ENCODE data around the gene PLXNA4. TPM values are rescaled to one million over a fixed set of nuclear protein-coding genes. Genes with fewer than 3 reads are reported as not detected.

Gene PLXNA4
- total and polyA plus RNA-seq, 2 experiments from 2014 or later: 1.9 to 4.8 TPM

GRCh38 chr7:132383962-132384361 lies 192.3 kb downstream of the PLXNA4 start:
- 80% methylated on average over 2 of the region's 2 CpGs for WGBS (ENCODE audit: low lambda C conversion rate, missing lambda C conversion rate)
- H2AFZ ChIP-seq: no peak overlapping the region
- no peak for TF ChIP-seq EZH2phosphoT487 (IDR thresholded peaks at IDR 0.05; ENCODE audit: low read depth, severe bottlenecking, unreplicated experiment)
- no peak for TF ChIP-seq CTCF (IDR thresholded peaks at IDR 0.05; ENCODE audit: poor library complexity)
- TF ChIP-seq EZH2 (IDR thresholded peaks at IDR 0.05; ENCODE audit: borderline replicate concordance): no peak
- no peaks in the 10 kb centered on the region for H3K27me3 ChIP-seq
- no peaks in the 10 kb centered on the region for H3K36me3 ChIP-seq (replicated peaks; ENCODE audit: insufficient read depth, low read depth)
- no peak overlapping the region for H3K27ac ChIP-seq
- peaks cover 28% of the 10 kb centered on the region for H3K4me1 ChIP-seq (ENCODE audit: insufficient read depth)
- no peaks in the 10 kb centered on the region for H3K9me3 ChIP-seq (ENCODE audit: low read depth)
- no peaks in the 10 kb centered on the region for H4K20me1 ChIP-seq (ENCODE audit: insufficient read depth, poor library complexity, severe bottlenecking)
- DNase-seq (ENCODE audit: low spot score): no peak
- no peaks in the 10 kb centered on the region for H3K79me2 ChIP-seq
- no peaks in the 10 kb centered on the region for H3K9me2 ChIP-seq (replicated peaks; ENCODE audit: insufficient read depth)
- no peak overlapping the region for H3K4me2 ChIP-seq
- H3K4me3 ChIP-seq: no peak overlapping the region

GRCh38 chr7:132381742-132382472 lies 194.4 kb downstream of the PLXNA4 start:
- Histone ChIP-seq H3K9me2 (replicated peaks; ENCODE audit: insufficient read depth) (no peaks in the 10 kb centered on the region), H3K4me3 (no peak overlapping the region), H3K36me3 (replicated peaks; ENCODE audit: insufficient read depth, low read depth) (no peaks in the 10 kb centered on the region), H3K27ac (peak overlapping the region; percentile 71), H3K4me2 (peak overlapping the region; percentile 60), H3K9me3 (ENCODE audit: low read depth) (no peaks in the 10 kb centered on the region), H4K20me1 (ENCODE audit: insufficient read depth, poor library complexity, severe bottlenecking) (no peaks in the 10 kb centered on the region), H3K79me2 (no peaks in the 10 kb centered on the region), H2AFZ (peak overlapping the region; percentile 61), H3K27me3 (no peaks in the 10 kb centered on the region), H3K4me1 (ENCODE audit: insufficient read depth) (peaks cover 36% of the 10 kb centered on the region)
- DNase-seq (ENCODE audit: low spot score): peak; percentile 33
- TF ChIP-seq EZH2phosphoT487 (IDR thresholded peaks at IDR 0.05; ENCODE audit: low read depth, severe bottlenecking, unreplicated experiment) (no peak), CTCF (IDR thresholded peaks at IDR 0.05; ENCODE audit: poor library complexity) (no peak)
- WGBS (ENCODE audit: low lambda C conversion rate, missing lambda C conversion rate): 40% methylated on average over 9 of the region's 9 CpGs

DNA sequence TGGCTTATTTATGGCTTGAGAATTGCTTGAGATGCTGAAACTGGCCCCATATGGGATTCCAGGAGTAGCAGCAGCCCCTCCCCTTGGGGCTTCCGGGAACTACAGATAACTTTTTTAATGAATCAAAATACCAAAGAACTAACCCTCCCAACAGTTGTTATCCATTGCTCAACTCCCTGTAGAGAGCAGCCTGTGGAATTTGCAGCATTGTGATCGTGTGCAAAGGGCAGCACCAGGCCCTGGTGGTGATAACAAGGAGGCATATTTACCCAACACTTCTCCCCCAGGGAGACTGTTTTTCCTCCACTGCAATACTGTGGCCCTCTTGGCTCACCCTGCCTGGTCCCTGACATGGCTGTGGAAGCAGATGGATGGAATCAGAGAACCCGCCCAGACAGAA lies 196.2 kb downstream of the PLXNA4 start:
- Histone ChIP-seq H3K4me2 (peak overlapping the region; percentile 14), H2AFZ (no peak overlapping the region), H3K9me3 (ENCODE audit: low read depth) (no peaks in the 10 kb centered on the region), H3K79me2 (no peaks in the 10 kb centered on the region), H4K20me1 (ENCODE audit: insufficient read depth, poor library complexity, severe bottlenecking) (no peaks in the 10 kb centered on the region), H3K36me3 (replicated peaks; ENCODE audit: insufficient read depth, low read depth) (no peaks in the 10 kb centered on the region), H3K27me3 (no peaks in the 10 kb centered on the region), H3K27ac (peak overlapping the region; percentile 36), H3K4me1 (ENCODE audit: insufficient read depth) (peaks cover 55% of the 10 kb centered on the region), H3K4me3 (no peak overlapping the region), H3K9me2 (replicated peaks; ENCODE audit: insufficient read depth) (no peaks in the 10 kb centered on the region)
- DNase-seq (ENCODE audit: low spot score): peak; percentile 64
- 25% methylated on average over 3 of the region's 3 CpGs for WGBS (ENCODE audit: low lambda C conversion rate, missing lambda C conversion rate)
- TF ChIP-seq CTCF (IDR thresholded peaks at IDR 0.05; ENCODE audit: poor library complexity) (no peak), EZH2phosphoT487 (IDR thresholded peaks at IDR 0.05; ENCODE audit: low read depth, severe bottlenecking, unreplicated experiment) (no peak), EZH2 (IDR thresholded peaks at IDR 0.05; ENCODE audit: borderline replicate concordance) (no peak)

All from hepatocyte (in vitro differentiated cells).